Left ventricle myocardium inferior (tissue), 1 donor: ENCODE measurements around the gene STX7. TPM values are rescaled to one million over a fixed set of nuclear protein-coding genes. Genes with fewer than 3 reads are reported as not detected.

Experiments used
- DNase-seq: peaks from one replicate; pipeline ENCODE4 v3.0.0-alpha.2; 2020
- H3K27ac ChIP-seq: fragments of 200-600 bp; replicated peaks from 2 replicates; pipeline ENCODE4 v1.8.0; 2021
- H3K27me3 ChIP-seq: fragments of 200-600 bp; 2 replicates; pipeline ENCODE4 v1.8.0; 2021; ENCODE audit warnings: low read depth
- H3K36me3 ChIP-seq: fragments of 200-600 bp; 2 replicates; pipeline ENCODE4 v1.8.0; 2021
- H3K4me1 ChIP-seq: fragments of 200-600 bp; 2 replicates; pipeline ENCODE4 v1.8.0; 2021
- H3K4me3 ChIP-seq: fragments of 200-600 bp; 2 replicates; pipeline ENCODE4 v1.8.0; 2021; ENCODE audit warnings: mild to moderate bottlenecking, moderate library complexity
- H3K9me3 ChIP-seq: fragments of 200-600 bp; replicated peaks from 2 replicates; pipeline ENCODE4 v1.8.0; 2021
- CTCF ChIP-seq: fragments of 200-600 bp; IDR thresholded peaks from 2 replicates; pipeline ENCODE4 v1.8.0; 2021; ENCODE audit warnings: antibody characterized with exemption, mild to moderate bottlenecking, borderline replicate concordance
- intact Hi-C: fragments of 100-400 bp; cut with micrococcal nuclease; formaldehyde crosslinking; loops from one replicate; pipeline ENCODE4 v1.11.0; 2022
- total RNA-seq: library from RNA; stranded (reverse); fragmentation: NEBNext Ultra II Directional; extraction: Animal tissue kit (Norgen Biotek cat#: 25700); gene quantifications from one replicate; pipeline ENCODE4 v1.2.1, GENCODE V29; 2021
- donor health status: DM: no; HTN: yes; CAD: no; lungs with severe emphysema.

The STX7 gene
- total RNA-seq, 1 donor from 2014 or later, result 48.4 TPM

- Histone ChIP-seq H3K9me3 (no peaks in the 10 kb centered on the region), H3K4me1 (peaks cover 50% of the 10 kb centered on the region), H3K36me3 (peaks cover 33% of the 10 kb centered on the region), H3K4me3 (no peak overlapping the region), H3K27me3 (no peaks in the 10 kb centered on the region), H3K27ac (no peak overlapping the region)
- DNase-seq, result no peak
- intact Hi-C loops, result no loop called here
- TF ChIP-seq CTCF, result no peak
These were observed 16.3 kb downstream of the STX7 start for GRCh38 chr6:132496519-132497180.

- intact Hi-C loops, result no loop called here
- no peak for DNase-seq
- H3K27me3 ChIP-seq, result no peaks in the 10 kb centered on the region
- no peak for TF ChIP-seq CTCF
- peaks cover 60% of the 10 kb centered on the region for H3K4me1 ChIP-seq
- H3K36me3 ChIP-seq, result peaks cover 23% of the 10 kb centered on the region
- H3K27ac ChIP-seq, result no peak overlapping the region
- H3K4me3 ChIP-seq, result no peak overlapping the region
- H3K9me3 ChIP-seq, result no peaks in the 10 kb centered on the region
These were observed 17.3 kb downstream of the STX7 start for GRCh38 chr6:132495604-132496079.

GRCh38 chr6:132494954-132495353, 18.0 kb downstream of the STX7 start:
- H3K4me1 ChIP-seq, result peaks cover 60% of the 10 kb centered on the region
- no peak for TF ChIP-seq CTCF
- H3K9me3 ChIP-seq, result no peaks in the 10 kb centered on the region
- DNase-seq, result no peak
- no peak overlapping the region for H3K4me3 ChIP-seq
- no peaks in the 10 kb centered on the region for H3K27me3 ChIP-seq
- intact Hi-C loops, result no loop called here
- peaks cover 20% of the 10 kb centered on the region for H3K36me3 ChIP-seq
- H3K27ac ChIP-seq, result no peak overlapping the region

- no peak for DNase-seq
- Histone ChIP-seq H3K27ac (peak overlapping the region; percentile 61), H3K27me3 (no peaks in the 10 kb centered on the region), H3K9me3 (no peaks in the 10 kb centered on the region), H3K36me3 (no peaks in the 10 kb centered on the region), H3K4me3 (no peak overlapping the region), H3K4me1 (peaks cover 60% of the 10 kb centered on the region)
- intact Hi-C loops, result no loop called here
- no peak for TF ChIP-seq CTCF
These were observed 21.0 kb downstream of the STX7 start for GRCh38 chr6:132491881-132492280.

- Histone ChIP-seq H3K27ac (peak overlapping the region; percentile 61), H3K9me3 (no peaks in the 10 kb centered on the region), H3K4me3 (no peak overlapping the region), H3K27me3 (no peaks in the 10 kb centered on the region), H3K4me1 (peaks cover 55% of the 10 kb centered on the region), H3K36me3 (no peaks in the 10 kb centered on the region)
- TF ChIP-seq CTCF, result no peak
- intact Hi-C loops, result no loop called here
- DNase-seq, result no peak
These were observed 21.6 kb downstream of the STX7 start for GRCh38 chr6:132491303-132491702.
